Caco-2 (cell line): ENCODE data around the gene CD9. TPM values are rescaled to one million over a fixed set of nuclear protein-coding genes. Genes with fewer than 3 reads are reported as not detected.

ENCODE experiments used
- BruUV-seq: library from RNA; stranded (reverse); fragments of 400-500 nt; replicated peaks from 2 replicates; lab custom pipeline; 2021; lab: Mats Ljungman, UMichigan
- CTCF ChIA-PET: fragments of 300-600 bp; sonication (Branson Sonifier 250); formaldehyde crosslinking; loops from one replicate; lab custom pipeline; 2022; ENCODE audit warnings: antibody characterized with exemption; lab: Charles Lee
- POLR2A ChIA-PET: fragments of 300-600 bp; sonication (Branson Sonifier 250); formaldehyde crosslinking; loops from one replicate; lab custom pipeline; 2022; ENCODE audit warnings: antibody characterized with exemption; lab: Charles Lee
- DNase-seq, 2 experiments: peaks; one replicate each; pipeline versions ENCODE4 v3.0.0 to v3.0.0-alpha.2; 2020 to 2022
- H3K27me3 ChIP-seq: replicated peaks from 2 replicates; pipeline ENCODE4 v1.6.0; 2011; ENCODE audit warnings: low read length; ENCODE audit not compliant: control insufficient read depth, insufficient read depth
- H3K36me3 ChIP-seq: 2 replicates; pipeline ENCODE4 v1.5.1; 2011; ENCODE audit warnings: low read length; ENCODE audit not compliant: control insufficient read depth, insufficient read depth
- H3K4me1 ChIP-seq: fragments of 250-450 bp; sonication (Bioruptor Pico); 2 replicates; pipeline ENCODE4 v1.5.1; 2020; ENCODE audit warnings: mild to moderate bottlenecking
- H3K4me3 ChIP-seq: 2 replicates; pipeline ENCODE4 v1.5.1; 2011; ENCODE audit warnings: low read depth, mild to moderate bottlenecking, control low read depth, low read length
- H3K9me3 ChIP-seq: fragments of 250-450 bp; sonication (Bioruptor Pico); 2 replicates; pipeline ENCODE4 v1.5.1; 2020; ENCODE audit warnings: mild to moderate bottlenecking, moderate library complexity
- H3K27ac Mint-ChIP-seq: one replicate; pipeline ENCODE4 v1.8.0; 2022; ENCODE audit warnings: mixed read lengths; ENCODE audit not compliant: unreplicated experiment
- H3K27me3 Mint-ChIP-seq: one replicate; pipeline ENCODE4 v1.8.0; 2022; ENCODE audit warnings: mixed read lengths; ENCODE audit not compliant: insufficient read depth, unreplicated experiment
- H3K36me3 Mint-ChIP-seq: one replicate; pipeline ENCODE4 v1.8.0; 2022; ENCODE audit warnings: mild to moderate bottlenecking, mixed read lengths; ENCODE audit not compliant: insufficient read depth, unreplicated experiment
- H3K4me1 Mint-ChIP-seq: one replicate; pipeline ENCODE4 v1.8.0; 2022; ENCODE audit warnings: low read depth, mixed read lengths; ENCODE audit not compliant: unreplicated experiment
- H3K4me3 Mint-ChIP-seq: one replicate; pipeline ENCODE4 v1.8.0; 2022; ENCODE audit warnings: mild to moderate bottlenecking, moderate library complexity, mixed read lengths; ENCODE audit not compliant: unreplicated experiment
- H3K9me3 Mint-ChIP-seq: one replicate; pipeline ENCODE4 v1.8.0; 2022; ENCODE audit warnings: mixed read lengths; ENCODE audit not compliant: unreplicated experiment
- intact Hi-C: fragments of 100-400 bp; cut with micrococcal nuclease; formaldehyde crosslinking; loops from one replicate; pipeline ENCODE4 v1.10.0; 2022; ENCODE audit not compliant: unreplicated experiment
- total RNA-seq: library from RNA; stranded (reverse); gene quantifications from 2 replicates; pipeline ENCODE4 v1.2.3, GENCODE V29; 2022
- TF ChIP-seq, protein P1 (sequence below), 2 experiments: fragments of 200-600 bp in 1 of 2; IDR thresholded peaks; 1 replicate in 1 of 2; 2 replicates in 1 of 2; pipeline versions ENCODE4 v1.5.1 to v1.8.0; 2011 to 2022; ENCODE audit warnings: antibody characterized with exemption in 1 of 2, control low read depth in 1 of 2, inconsistent platforms in 1 of 2, low read depth in 1 of 2, low read length in 1 of 2, mild to moderate bottlenecking in 1 of 2, moderate library complexity in 1 of 2; ENCODE audit not compliant: insufficient read depth in 1 of 2, severe bottlenecking in 1 of 2, unreplicated experiment in 1 of 2

CD9 gene
- total RNA-seq, 1 experiment from 2014 or later: 170 TPM

DNA sequence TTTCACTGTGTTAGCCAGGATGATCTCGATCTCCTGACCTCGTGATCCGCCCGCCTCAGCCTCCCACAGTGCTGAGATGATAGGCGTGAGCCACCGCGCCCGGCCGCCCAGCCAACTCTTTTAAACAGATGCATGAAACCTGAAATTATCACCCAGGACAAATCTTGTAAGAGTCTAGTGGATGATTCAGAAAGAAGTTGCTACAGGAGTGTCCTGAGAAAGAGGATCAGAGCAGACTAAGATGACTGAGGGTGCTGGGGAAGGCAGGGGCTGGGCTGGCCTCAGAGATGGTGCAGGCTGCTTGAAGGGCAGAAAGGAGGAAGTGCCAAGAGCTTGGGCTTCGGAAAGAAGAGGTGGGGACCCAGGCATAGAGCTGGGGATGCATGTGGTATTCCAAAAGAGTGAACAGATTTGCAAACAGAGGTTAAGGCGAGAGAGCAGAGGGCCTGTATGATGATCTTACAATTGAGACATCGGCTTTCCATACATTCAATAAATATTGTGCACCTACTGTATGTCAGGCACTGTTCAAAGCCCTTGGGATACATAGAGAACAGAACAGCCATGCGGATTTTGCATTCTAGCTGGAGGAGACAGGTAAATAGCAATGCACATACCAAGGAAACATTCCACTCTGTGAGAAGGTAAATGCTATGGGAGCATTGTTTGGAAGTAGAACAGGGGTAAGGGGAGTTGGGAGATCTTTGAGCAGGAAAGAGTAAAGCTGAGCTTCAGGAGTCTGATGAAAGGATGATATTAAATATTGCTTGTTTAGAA lies 7.4 kb upstream of the CD9 start:
- Mint-ChIP-seq H3K27ac (no peak overlapping the region), H3K36me3 (no peaks in the 10 kb centered on the region), H3K4me3 (no peak overlapping the region), H3K4me1 (peaks cover 38% of the 10 kb centered on the region), H3K9me3 (no peaks in the 10 kb centered on the region), H3K27me3 (no peaks in the 10 kb centered on the region)
- Histone ChIP-seq H3K27me3 (no peaks in the 10 kb centered on the region), H3K4me3 (no peak overlapping the region), H3K36me3 (no peaks in the 10 kb centered on the region), H3K9me3 (no peaks in the 10 kb centered on the region), H3K4me1 (peaks cover 42% of the 10 kb centered on the region)
- POLR2A ChIA-PET: interaction anchor here (0.6 kb wide), 1 partner anchor 78 kb away, joined by 6 read pairs; no protein-coding TSS in a partner anchor
- no peak for DNase-seq
- TF ChIP-seq, protein P1, sequence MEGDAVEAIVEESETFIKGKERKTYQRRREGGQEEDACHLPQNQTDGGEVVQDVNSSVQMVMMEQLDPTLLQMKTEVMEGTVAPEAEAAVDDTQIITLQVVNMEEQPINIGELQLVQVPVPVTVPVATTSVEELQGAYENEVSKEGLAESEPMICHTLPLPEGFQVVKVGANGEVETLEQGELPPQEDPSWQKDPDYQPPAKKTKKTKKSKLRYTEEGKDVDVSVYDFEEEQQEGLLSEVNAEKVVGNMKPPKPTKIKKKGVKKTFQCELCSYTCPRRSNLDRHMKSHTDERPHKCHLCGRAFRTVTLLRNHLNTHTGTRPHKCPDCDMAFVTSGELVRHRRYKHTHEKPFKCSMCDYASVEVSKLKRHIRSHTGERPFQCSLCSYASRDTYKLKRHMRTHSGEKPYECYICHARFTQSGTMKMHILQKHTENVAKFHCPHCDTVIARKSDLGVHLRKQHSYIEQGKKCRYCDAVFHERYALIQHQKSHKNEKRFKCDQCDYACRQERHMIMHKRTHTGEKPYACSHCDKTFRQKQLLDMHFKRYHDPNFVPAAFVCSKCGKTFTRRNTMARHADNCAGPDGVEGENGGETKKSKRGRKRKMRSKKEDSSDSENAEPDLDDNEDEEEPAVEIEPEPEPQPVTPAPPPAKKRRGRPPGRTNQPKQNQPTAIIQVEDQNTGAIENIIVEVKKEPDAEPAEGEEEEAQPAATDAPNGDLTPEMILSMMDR (IDR thresholded peaks at IDR 0.05; ENCODE audit: insufficient read depth in 1 of 2, low read depth in 1 of 2, low read length in 1 of 2, severe bottlenecking in 1 of 2, unreplicated experiment in 1 of 2): no peak
- intact Hi-C loops: no loop called here
- CTCF ChIA-PET: interaction anchor here (0.6 to 2.0 kb wide), 5 partner anchors 37 to 121 kb away, joined by 3 to 19 read pairs (median 6); no protein-coding TSS in a partner anchor
- no TSS peak for BruUV-seq

DNA sequence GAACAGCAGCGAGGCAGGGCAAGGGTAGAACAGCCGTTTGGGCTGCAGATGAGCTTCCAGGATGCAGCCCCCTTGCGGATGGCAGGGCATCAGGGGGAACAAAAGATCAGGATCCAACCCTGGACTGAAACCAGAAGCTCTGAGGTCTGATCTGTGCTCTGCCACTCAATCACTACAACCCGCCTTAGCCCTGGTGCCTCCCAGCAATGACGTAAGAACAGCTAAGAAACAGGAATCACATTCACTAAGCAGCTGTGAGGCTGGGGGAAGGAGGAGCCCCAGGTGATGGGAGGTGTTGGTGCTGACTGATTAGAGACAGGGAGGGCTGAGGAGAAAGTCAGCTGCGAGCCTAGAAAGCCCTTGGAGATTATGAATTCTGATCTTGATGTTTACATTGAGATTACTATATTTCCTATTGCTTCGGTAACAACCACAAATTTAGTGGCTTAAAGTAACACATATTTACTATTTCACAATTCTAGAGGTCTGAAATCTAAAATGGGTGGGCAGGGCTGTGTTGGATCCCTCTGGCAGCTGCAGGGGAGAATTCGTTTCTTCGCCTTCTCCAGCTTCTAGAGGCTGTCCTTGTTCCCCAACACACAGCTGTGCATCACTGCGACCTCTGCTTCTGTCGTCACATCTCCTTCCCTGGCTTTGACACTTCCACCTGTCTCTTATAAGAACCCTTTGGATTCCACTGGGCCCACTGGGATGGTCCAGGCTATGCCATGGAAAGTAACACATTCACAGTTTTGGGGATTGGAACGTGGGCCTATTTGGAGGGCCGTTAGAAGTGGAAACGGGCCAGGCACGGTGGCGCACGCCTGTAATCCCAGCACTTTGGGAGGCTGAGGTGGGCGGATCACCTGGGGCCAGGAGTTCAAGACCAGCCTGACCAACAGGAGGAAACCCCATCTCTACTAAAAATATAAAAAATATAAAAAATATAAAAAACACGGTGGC lies 6.1 kb upstream of the CD9 start:
- no peaks in the 10 kb centered on the region for H3K36me3 Mint-ChIP-seq
- POLR2A ChIA-PET: interaction anchor here (0.5 to 0.7 kb wide), 4 partner anchors 17 to 340 kb away, joined by 3 to 5 read pairs (median 3); partner anchors contain the start of gene GAPDH
- Histone ChIP-seq H3K4me3 (no peak overlapping the region), H3K9me3 (no peaks in the 10 kb centered on the region), H3K4me1 (peaks cover 55% of the 10 kb centered on the region), H3K36me3 (no peaks in the 10 kb centered on the region), H3K27me3 (no peaks in the 10 kb centered on the region)
- H3K27ac Mint-ChIP-seq: no peak overlapping the region
- TF ChIP-seq, protein P1 (IDR thresholded peaks at IDR 0.05; ENCODE audit: insufficient read depth in 1 of 2, low read depth in 1 of 2, low read length in 1 of 2, severe bottlenecking in 1 of 2, unreplicated experiment in 1 of 2): no peak
- CTCF ChIA-PET: interaction anchor here (0.7 to 2.0 kb wide), 13 partner anchors 29 to 199 kb away, joined by 3 to 19 read pairs (median 3); partner anchors contain the start of gene PLEKHG6
- intact Hi-C loops: no loop called here
- H3K9me3 Mint-ChIP-seq: no peaks in the 10 kb centered on the region
- peaks cover 52% of the 10 kb centered on the region for H3K4me1 Mint-ChIP-seq
- no peak overlapping the region for H3K4me3 Mint-ChIP-seq
- peak; percentile 74 to 79 for DNase-seq
- H3K27me3 Mint-ChIP-seq: no peaks in the 10 kb centered on the region
- BruUV-seq: no TSS peak
